Testis (tissue), 2 donors: ENCODE data around the gene ERO1B.

Source experiments
- CTCF ChIP-seq, 3 experiments: fragments of 450-650 bp in 2 of 3; fragments of 200-600 bp in 1 of 3; sonication (generic) in 1 of 3; IDR thresholded peaks; one replicate each; pipeline ENCODE4 v1.5.1; 2016 to 2019; ENCODE audit warnings: antibody characterized with exemption in 3 of 3, mild to moderate bottlenecking in 2 of 3, moderate library complexity in 1 of 3
- POLR2A ChIP-seq: fragments of 450-650 bp; IDR thresholded peaks from one replicate; pipeline ENCODE4 v1.6.1; 2017; ENCODE audit warnings: antibody characterized with exemption, mild to moderate bottlenecking, moderate library complexity

GRCh38 chr1:236193184-236193583, 88.6 kb downstream of the ERO1B start:
- TF ChIP-seq CTCF (IDR thresholded peaks at IDR 0.05) (no peak), POLR2A (no peak)
